KOPT-K1 (cell line): Measurements from ENCODE around the gene CIRBP.
A peak's percentile ranks its signal among the peaks of the same experiment; 100 is the strongest.

Experiments used
- H3K27ac ChIP-seq: fragments of 200-600 bp; sonication (generic); 2 replicates; pipeline ENCODE4 v1.5.1; 2016; ENCODE audit warnings: antibody characterized with exemption, mild to moderate bottlenecking, low read depth, low read length; ENCODE audit not compliant: poor library complexity, severe bottlenecking
- H3K36me3 ChIP-seq: fragments of 200-600 bp; sonication (generic); 2 replicates; pipeline ENCODE4 v1.5.1; 2017; ENCODE audit warnings: antibody characterized with exemption, mild to moderate bottlenecking, low read length, moderate library complexity; ENCODE audit not compliant: insufficient read depth
- H3K9me3 ChIP-seq: fragments of 200-600 bp; sonication (generic); 2 replicates; pipeline ENCODE4 v1.5.1; 2017; ENCODE audit warnings: antibody characterized with exemption, low read length, mild to moderate bottlenecking; ENCODE audit not compliant: insufficient read depth, poor library complexity, severe bottlenecking

Gene CIRBP

GRCh38 chr19:1236576-1236975 lies 32.6 kb upstream of the CIRBP start:
- Histone ChIP-seq H3K36me3 (no peaks in the 10 kb centered on the region), H3K27ac (no peak overlapping the region), H3K9me3 (no peaks in the 10 kb centered on the region)

- no peak overlapping the region for H3K27ac ChIP-seq
- H3K9me3 ChIP-seq, result no peaks in the 10 kb centered on the region
- H3K36me3 ChIP-seq, result no peaks in the 10 kb centered on the region
These were observed 32.0 kb upstream of the CIRBP start for GRCh38 chr19:1237027-1237659.

- no peaks in the 10 kb centered on the region for H3K9me3 ChIP-seq
- no peaks in the 10 kb centered on the region for H3K36me3 ChIP-seq
- no peak within 1 kb of the TSS for H3K27ac ChIP-seq
These were observed 31.3 kb upstream of the CIRBP start, which contains the start of gene CBARP for GRCh38 chr19:1237754-1238368. CBARP (minus strand) TSS chr19:1238005; CDS start chr19:1236100, 1,905 bp downstream.

- Histone ChIP-seq H3K36me3 (0 out of 2 replicates have a peak, but pooled peaks cover under 1% of the 10 kb centered on the region), H3K9me3 (no peaks in the 10 kb centered on the region), H3K27ac (no peak overlapping the region)
These were observed 30.5 kb upstream of the CIRBP start for GRCh38 chr19:1238369-1239303.

- no peaks in the 10 kb centered on the region for H3K9me3 ChIP-seq
- H3K36me3 ChIP-seq, result 0 out of 2 replicates have a peak, but pooled peaks cover 7% of the 10 kb centered on the region
- no peak overlapping the region for H3K27ac ChIP-seq
These were observed 29.7 kb upstream of the CIRBP start for GRCh38 chr19:1239420-1239795.

GRCh38 chr19:1239796-1240737 lies 29.1 kb upstream of the CIRBP start:
- Histone ChIP-seq H3K9me3 (no peaks in the 10 kb centered on the region), H3K27ac (no peak overlapping the region), H3K36me3 (0 out of 2 replicates have a peak, but pooled peaks cover 10% of the 10 kb centered on the region)

- Histone ChIP-seq H3K27ac (peak overlapping the region; percentile 76), H3K36me3 (0 out of 2 replicates have a peak, but pooled peaks cover 10% of the 10 kb centered on the region), H3K9me3 (no peaks in the 10 kb centered on the region)
These were observed 28.2 kb upstream of the CIRBP start for GRCh38 chr19:1240925-1241324.

- Histone ChIP-seq H3K9me3 (no peaks in the 10 kb centered on the region), H3K36me3 (0 out of 2 replicates have a peak, but pooled peaks cover 10% of the 10 kb centered on the region), H3K27ac (peak within 1 kb of the TSS; percentile 76)
These were observed 27.6 kb upstream of the CIRBP start, which contains the start of gene ATP5F1D for GRCh38 chr19:1241417-1242095. ATP5F1D (plus strand) TSS chr19:1241751; CDS start chr19:1241851, 100 bp downstream.

GRCh38 chr19:1243768-1244692 lies 25.1 kb upstream of the CIRBP start:
- Histone ChIP-seq H3K36me3 (0 out of 2 replicates have a peak, but pooled peaks cover 10% of the 10 kb centered on the region), H3K9me3 (no peaks in the 10 kb centered on the region), H3K27ac (no peak overlapping the region)

- no peaks in the 10 kb centered on the region for H3K9me3 ChIP-seq
- H3K27ac ChIP-seq, result no peak overlapping the region
- 0 out of 2 replicates have a peak, but pooled peaks cover 10% of the 10 kb centered on the region for H3K36me3 ChIP-seq
These were observed 24.3 kb upstream of the CIRBP start for GRCh38 chr19:1244693-1245451.

GRCh38 chr19:1245494-1246264 lies 23.5 kb upstream of the CIRBP start:
- Histone ChIP-seq H3K36me3 (0 out of 2 replicates have a peak, but pooled peaks cover 10% of the 10 kb centered on the region), H3K27ac (no peak overlapping the region), H3K9me3 (no peaks in the 10 kb centered on the region)
